ENCODE results near the gene VMO1.

Gene VMO1

DNA sequence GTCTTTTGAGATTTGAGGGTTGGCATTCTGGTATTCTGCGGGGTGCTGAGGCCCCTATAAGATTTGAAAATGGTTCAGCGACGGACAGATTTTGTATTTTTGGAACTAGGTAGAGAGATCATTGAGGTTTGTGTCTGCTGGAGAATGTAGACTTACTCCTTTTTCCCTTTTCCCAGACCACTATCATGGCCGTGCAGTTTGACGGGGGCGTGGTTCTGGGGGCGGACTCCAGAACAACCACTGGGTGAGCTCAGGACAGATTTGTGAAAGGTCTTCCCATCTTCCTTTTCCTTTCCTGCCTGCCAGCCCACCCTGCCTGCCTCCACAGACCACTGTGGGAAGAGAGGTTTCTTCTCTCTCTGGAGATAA, 10.4 kb upstream of the VMO1 start:
- peak; percentile 14 for DNase-seq

GRCh38 chr17:4795168-4795567, 9.0 kb upstream of the VMO1 start:
- no peak for DNase-seq

GRCh38 chr17:4790705-4791088, 4.5 kb upstream of the VMO1 start:
- DNase-seq: no peak

DNA sequence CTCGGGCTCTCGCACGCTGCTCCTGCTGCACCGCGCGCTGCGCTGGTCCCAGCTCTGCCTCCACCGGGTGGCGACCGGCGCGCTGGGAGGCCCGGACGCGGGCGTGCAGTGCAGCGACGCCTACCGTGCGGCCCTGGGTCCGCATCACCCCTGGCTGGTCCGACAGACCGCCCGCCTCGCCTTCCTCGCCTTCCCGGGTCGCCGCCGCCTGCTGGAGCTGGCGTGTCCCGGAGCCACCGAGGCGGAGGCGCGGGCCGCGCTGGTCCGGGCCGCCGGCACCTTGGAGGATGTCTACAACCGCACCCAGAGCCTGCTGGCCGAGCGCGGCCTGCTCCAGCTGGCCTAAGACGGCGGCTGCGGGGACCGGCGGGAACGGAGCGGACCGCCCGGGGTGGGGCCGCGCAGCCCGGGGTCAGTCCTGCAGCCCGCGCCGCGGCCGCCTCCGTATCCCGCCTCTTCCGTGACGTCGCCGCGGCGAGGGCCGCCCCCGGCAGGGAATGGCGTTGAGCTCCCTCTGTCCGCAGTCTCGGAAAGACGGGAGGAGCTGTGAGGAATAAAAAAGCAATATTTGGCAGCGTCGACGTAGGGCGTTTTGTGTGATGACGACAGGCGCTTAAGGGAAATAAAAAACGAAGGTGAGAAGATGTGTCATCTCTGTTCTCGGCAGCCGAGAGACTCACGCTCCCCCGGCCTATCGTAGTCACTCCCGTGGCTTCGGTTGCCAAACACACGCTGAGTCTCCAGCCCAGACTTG, 4.0 kb upstream of the VMO1 start:
- peak; percentile 83 for DNase-seq

- DNase-seq: peak; percentile 48
Observed at GRCh38 chr17:4789701-4789950, 3.5 kb upstream of the VMO1 start.

- DNase-seq: no peak
Observed at GRCh38 chr17:4788807-4789700, 2.9 kb upstream of the VMO1 start, which contains the start of gene GLTPD2. GLTPD2 (plus strand) TSS chr17:4788964; CDS start chr17:4789012, 48 bp downstream.

DNA sequence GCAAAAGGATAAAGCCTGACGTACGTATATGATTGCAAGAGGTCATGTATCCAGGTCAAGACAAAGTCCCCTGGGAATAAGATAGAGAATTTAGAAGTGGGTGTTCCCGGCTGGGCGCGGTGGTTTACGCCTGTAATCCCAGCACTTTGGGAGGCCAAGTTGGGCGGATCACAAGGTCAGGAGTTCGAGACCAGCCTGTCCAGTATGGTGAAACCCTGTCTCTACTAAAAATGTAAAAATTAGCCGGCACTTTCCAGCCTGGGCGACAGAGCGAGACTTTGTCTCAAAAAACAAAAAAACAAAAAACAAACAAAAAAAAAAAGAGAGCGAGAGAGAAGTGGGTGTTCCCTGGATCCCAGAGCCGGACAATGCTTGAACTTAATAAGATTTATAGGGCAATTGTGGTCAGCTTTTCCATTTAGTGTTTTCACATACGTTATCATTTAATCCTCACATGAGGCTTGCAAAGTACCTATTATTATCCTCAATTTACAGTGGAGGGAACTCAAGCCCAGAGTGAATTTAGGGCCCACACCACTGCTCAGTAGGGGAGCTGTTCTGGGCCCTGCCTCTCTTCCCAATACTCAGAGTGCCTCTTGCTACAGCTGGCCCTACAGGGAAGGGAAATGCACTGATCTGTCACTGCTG, 2.1 kb upstream of the VMO1 start:
- no peak for DNase-seq

GRCh38 chr17:4786516-4786915, 352 bp upstream of the VMO1 start:
- no peak for DNase-seq

GRCh38 chr17:4785311-4786105, 656 bp downstream of the VMO1 start:
- no peak for DNase-seq

DNA sequence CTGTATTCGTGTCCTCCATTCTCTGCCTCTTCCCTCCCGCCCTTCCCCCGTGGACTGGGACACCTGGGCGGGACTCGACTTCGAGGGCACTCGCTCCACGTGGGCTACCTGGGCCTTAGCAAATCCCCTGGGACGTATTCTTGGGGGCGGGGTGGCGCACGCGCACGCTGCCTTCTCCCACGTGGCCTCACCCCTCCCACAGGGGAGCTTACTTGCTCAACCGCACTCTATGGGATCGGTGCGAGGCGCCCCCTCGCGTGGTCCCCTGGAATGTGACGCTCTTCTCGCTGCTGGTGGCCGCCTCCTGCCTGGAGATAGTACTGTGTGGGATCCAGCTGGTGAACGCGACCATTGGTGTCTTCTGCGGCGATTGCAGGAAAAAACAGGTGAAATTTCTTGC, 3.5 kb downstream of the VMO1 start:
- DNase-seq: no peak

DNA sequence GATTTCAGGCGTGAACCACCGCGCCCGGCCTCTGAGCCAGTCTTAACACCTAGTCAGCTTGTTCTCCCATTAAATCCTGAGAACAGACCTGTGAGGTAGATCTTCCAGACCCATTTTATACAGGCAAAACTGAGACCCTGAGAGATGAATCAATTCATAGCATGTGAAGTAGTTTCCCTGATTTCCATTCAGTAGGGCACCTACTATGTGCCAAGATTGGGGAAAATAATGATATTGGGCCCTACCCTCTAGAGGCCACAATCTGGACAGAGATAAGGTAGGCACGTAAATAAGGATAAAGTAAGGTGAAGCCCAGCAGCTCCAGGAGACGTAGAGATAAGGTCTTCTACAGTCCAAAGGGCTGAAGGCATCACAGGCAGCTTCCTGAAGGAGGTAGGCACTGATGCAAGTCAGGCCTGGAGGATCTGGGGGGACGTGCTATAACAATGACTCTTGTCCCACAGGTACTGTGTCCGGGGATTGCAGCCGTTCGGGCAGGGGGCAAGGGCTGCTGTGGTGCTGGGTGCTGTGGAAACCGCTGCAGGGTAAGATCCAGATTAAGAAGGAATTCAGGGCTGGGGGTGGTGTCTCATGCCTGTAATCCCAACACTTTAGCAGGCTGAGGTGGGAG, 5.7 kb downstream of the VMO1 start:
- no peak for DNase-seq

GRCh38 chr17:4777969-4778760, 8.0 kb downstream of the VMO1 start:
- DNase-seq: peak; percentile 44

- no peak for DNase-seq
Observed at GRCh38 chr17:4772235-4772613, 13.9 kb downstream of the VMO1 start.

- DNase-seq: no peak
Observed at GRCh38 chr17:4771519-4772234, 14.5 kb downstream of the VMO1 start, which contains the start of gene TM4SF5. TM4SF5 (plus strand) TSS chr17:4771886; CDS start chr17:4771923, 37 bp downstream.

DNA sequence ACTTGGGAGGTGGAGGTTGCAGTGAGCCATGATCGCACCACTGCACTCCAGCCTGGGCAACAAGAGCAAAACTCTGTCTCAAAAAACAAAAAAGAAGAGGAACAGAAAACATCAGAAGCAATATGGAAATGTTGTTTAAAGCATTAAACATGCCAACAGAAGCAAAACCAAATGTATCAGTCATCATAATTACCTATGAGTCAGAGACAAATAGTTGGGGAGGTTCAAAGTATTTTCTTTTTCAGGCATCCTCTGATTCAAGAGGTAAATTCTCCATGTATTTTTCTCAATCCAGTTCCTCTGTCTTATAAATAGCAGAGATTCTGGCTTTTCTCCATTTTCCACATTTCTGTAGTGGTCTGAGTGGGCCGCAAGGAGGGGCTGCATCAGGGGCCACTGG, 16.5 kb downstream of the VMO1 start:
- DNase-seq: peak; percentile 24

DNA sequence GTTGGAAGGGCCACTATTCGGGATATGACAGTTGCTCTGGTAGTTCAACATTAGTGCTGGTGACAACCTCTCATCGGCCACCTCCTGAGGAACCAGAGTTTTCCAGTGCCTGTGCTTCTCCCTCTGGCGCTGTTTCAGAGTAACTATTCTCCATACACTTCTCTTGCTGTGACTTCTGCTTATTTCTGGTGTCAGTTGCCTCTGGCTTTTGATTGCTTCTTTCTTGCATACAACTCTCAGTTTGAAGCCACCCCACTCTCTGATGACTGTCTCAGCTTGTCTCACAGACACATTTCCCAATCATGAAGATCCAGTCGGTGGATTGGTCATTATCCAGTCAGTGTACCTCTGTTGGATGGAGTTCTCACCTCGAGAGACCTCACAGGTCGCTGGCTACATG, 17.9 kb downstream of the VMO1 start:
- no peak for DNase-seq

- DNase-seq: no peak
Observed at GRCh38 chr17:4766723-4767122, 19.4 kb downstream of the VMO1 start.

DNA sequence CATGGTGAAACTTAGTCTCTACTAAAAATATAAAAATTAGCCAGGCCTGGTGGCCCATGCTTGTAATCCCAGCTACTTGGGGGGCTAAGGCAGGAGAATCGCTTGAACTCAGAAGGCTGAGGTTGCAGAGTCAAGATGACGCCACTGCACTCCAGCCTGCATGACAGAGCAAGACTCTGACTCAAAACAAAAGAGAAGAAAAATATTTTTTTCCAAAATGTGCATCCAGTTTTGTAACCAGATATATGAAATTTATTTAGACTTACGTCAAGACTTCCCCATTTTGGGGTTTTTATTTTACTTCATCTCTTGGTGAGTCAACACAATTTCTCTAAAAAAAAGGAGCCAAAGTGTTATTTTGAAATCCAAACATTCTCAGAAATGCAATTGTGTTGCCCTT, 20.0 kb downstream of the VMO1 start:
- DNase-seq: no peak

GRCh38 chr17:4764595-4764994, 21.6 kb downstream of the VMO1 start:
- no peak for DNase-seq

DNA sequence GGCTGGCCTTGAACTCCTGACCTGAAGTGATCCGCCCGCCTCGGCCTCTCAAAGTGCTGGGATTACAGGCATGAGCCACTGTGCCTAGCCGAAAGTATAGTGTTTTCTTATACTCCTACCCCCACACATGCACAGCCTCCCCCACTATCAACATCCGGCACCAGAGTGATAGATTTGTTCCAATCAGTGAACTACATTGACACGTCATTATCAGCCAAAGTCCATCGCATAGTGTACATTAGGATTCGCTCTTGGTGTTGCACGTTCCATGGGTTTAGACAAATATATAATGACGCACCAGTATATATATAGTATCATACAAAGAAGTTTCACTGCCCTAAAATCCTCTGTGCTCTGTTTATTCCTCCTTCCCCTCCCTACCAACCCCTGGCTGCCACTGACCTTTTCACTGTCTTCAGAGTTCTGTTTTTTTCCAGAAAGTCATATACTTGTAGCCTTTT, 26.4 kb downstream of the VMO1 start:
- no peak for DNase-seq

- DNase-seq: no peak
Observed at GRCh38 chr17:4753392-4753791, 32.8 kb downstream of the VMO1 start.

Measured in kidney glomerular epithelial cell (primary cell).